GM12864 (cell line): Measurements from ENCODE around the gene ATP4A.
"Not testable (repeated sequence)": the region's sequence is repeated elsewhere in the genome, so short reads cannot be mapped to it uniquely, and the experiment has no call there.

Experiments used
- DNase-seq: peaks from one replicate; pipeline ENCODE4 v3.0.0-alpha.2; 2011; ENCODE audit warnings: low read depth
- H3K4me3 ChIP-seq: 2 replicates; pipeline ENCODE4 v1.5.1; 2011; ENCODE audit warnings: mild to moderate bottlenecking, low read depth, low read length, control low read depth
- CTCF ChIP-seq: IDR thresholded peaks from 2 replicates; pipeline ENCODE4 v1.5.1; 2011; ENCODE audit warnings: low read depth, mild to moderate bottlenecking, moderate library complexity, low read length, control low read depth, inconsistent platforms; ENCODE audit errors: missing control alignments

Gene ATP4A

GRCh38 chr19:35563207-35563829 is at the start of gene ATP4A:
TSS of gene ATP4A (minus strand) at chr19:35563658. CDS start at chr19:35563629, 29 bp downstream.
- DNase-seq = no peak
- no peak within 1 kb of the TSS for H3K4me3 ChIP-seq
- no peak for TF ChIP-seq CTCF

- DNase-seq = peak; percentile 74
- no peak for TF ChIP-seq CTCF
- peak within 1 kb of the TSS; percentile 68 for H3K4me3 ChIP-seq
Measured at GRCh38 chr19:35612559-35613321, 49.3 kb upstream of the ATP4A start, which contains the start of gene HAUS5. TSS of gene HAUS5 (plus strand) at chr19:35612735. CDS start at chr19:35612795, 60 bp downstream.

GRCh38 chr19:35612224-35612558 is 48.7 kb upstream of the ATP4A start:
- no peak for TF ChIP-seq CTCF
- peak overlapping the region; percentile 68; the same call in 1 of the 2 replicates for H3K4me3 ChIP-seq
- DNase-seq = no peak

GRCh38 chr19:35609851-35610353 is 46.4 kb upstream of the ATP4A start:
- DNase-seq = peak; percentile 69
- H3K4me3 ChIP-seq = no peak overlapping the region
- no peak for TF ChIP-seq CTCF

GRCh38 chr19:35608251-35608650 is 44.8 kb upstream of the ATP4A start:
- DNase-seq = no peak
- TF ChIP-seq CTCF = no peak
- H3K4me3 ChIP-seq = no peak overlapping the region

DNA sequence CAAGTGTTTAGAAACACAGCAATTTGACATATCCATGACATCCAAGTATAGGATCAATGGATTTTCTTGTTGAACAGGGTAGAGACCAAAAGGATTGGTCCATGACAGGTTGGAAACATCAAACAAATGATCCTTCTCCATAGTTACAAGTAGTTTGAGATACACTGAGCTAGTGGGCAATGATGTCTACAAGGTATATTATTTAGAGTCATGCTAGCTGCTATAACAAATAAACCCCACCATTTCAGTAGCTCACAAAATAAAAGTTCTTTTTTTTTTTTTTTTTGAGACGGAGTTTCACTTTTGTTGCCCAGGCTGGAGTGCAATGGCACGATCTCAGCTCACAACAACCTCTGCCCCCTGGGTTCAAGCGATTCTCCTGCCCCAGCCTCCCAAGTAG is 44.2 kb upstream of the ATP4A start:
- TF ChIP-seq CTCF = no peak
- no peak overlapping the region for H3K4me3 ChIP-seq
- no peak for DNase-seq

GRCh38 chr19:35607170-35607569 is 43.7 kb upstream of the ATP4A start:
- H3K4me3 ChIP-seq, DNase-seq: not testable (repeated sequence)

DNA sequence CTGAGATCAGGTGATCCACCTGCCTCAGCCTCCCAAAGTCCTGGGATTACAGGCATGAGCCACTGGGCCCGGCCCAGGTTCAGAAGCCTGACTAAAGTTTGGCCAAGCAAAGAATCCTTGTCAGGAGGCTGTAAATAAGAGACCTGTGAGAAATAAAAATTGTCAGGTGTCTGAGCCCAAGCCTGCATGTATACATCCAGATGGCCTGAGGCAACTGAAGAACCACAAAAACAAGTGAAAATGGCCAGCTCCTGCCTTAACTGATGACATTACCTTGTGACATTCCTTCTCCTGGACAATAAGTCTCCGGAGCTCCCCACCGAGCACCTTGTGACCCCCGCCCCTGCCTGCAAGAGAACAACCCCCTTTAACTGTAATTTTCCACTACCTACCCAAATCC is 41.0 kb upstream of the ATP4A start:
- H3K4me3 ChIP-seq, DNase-seq: not testable (repeated sequence)
